ENCODE measurements around the gene POT1.

POT1 gene

DNA sequence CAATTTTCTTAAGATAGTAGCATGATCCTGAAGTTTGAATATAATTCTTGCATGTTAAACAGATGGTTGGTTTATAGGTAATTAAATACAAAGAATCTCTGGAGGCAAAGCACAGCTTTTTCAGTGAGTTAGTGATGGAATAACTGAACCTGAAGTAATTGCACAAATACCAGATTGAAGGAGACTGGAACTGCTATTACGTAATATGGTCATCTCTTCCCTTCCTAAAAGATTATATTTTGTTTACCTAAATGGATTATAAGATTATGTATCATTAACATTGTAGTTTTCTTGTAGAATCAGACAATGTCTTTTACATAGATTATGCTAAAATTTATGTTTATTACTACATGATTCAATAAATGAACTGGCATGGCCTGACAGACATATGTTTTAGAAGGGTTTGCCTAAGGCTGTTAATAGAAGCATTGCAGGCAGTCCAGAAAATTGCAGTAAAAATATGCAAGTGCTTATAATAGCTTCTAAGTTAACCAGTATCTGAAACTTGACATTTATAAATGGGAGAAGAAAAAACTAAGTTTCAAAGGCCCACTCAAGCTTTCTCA, 128.2 kb downstream of the POT1 start:
- no peak for DNase-seq

DNA sequence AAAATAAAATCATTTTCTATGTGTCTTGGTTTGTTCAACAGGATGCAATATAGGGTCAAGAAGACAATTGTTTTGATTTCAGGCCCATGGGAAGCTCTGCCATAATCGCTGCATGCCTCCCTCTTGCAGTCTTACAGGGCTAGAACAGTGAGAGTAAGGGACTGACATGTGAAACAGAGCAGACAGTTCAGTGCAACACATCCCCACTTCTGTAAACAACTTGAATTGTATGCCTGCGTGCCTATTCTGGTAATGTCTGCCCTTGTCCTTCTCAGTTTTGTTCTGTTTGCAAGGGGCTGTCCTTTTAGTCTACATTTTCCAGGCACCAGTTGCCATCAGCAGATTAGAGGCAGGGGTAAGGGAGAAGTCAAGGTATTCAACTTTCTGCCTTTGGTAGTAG, 129.2 kb downstream of the POT1 start:
- DNase-seq = no peak

DNA sequence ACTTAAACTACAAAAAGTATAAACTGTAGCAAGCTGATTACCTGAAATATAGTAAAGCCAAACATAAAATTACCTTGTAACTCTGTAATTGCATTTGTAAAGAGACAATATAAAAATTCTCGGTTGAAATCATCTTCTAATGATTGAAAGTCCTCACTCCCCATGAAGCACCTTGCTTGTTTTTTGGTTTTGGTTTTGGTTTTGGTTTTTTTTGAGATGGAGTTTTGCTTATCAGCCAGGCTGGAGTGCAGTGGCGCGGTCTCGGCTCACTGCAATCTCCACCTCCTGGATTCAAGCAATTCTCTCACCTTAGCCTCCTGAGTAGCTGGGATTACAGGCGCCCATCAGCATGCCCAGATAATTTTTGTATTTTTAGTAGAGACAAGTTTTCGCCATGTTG, 130.2 kb downstream of the POT1 start:
- no peak for DNase-seq

DNA sequence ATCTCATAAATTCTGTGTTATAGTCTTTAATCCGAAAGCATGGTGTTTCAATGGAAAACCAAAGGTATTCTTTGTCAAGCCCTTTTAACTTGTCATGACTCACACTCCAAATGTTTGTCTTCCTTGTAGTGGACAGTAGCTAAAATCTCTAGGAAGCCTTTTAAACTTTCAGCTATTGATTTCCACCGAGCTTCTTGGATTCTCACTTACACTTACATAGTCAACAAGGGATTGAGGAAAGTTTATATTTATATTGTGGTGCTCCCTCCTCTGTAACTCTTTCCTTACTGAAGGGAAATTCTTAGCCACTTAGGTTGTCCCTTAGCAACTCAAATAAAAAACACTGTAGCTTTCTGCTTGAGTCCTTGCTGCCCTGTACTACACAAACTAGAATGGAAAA, 132.9 kb downstream of the POT1 start:
- no peak for DNase-seq

DNA sequence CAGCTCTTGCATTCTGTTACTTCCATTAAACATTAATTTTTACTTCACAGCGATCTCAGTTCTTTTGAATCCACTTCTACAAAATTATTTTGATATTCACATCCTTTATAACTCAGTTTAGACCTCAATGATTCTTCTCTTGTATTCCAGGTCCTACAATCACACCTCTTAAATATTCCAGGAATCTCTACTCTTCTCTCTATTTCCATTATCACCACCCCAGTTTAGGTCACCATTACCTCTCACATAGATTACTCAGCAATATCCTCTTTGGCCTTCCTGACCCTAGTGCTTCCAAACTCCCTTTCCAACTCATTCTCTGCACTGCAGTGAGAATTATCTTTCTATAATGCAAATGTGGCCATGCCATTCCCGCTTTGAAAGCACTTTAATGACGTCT, 136.9 kb downstream of the POT1 start:
- DNase-seq = no peak

DNA sequence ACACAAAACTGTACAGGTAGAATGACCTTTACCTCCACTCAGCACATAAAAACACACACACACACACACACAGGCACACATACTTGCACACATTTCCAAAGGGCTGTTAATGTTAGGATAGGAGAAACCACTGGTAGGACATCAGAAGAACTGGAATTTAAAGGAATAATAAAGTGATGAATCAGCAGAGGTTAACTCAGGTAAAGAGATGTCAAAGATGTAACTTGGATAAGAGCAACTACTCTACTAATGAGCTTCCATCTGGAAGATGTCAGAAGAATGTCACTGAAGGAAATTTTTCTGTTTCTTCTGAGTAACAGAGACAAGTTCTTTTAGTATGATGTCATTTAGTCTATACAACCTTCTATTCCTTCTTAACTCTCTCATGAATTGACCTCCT, 137.6 kb downstream of the POT1 start:
- no peak for DNase-seq

DNA sequence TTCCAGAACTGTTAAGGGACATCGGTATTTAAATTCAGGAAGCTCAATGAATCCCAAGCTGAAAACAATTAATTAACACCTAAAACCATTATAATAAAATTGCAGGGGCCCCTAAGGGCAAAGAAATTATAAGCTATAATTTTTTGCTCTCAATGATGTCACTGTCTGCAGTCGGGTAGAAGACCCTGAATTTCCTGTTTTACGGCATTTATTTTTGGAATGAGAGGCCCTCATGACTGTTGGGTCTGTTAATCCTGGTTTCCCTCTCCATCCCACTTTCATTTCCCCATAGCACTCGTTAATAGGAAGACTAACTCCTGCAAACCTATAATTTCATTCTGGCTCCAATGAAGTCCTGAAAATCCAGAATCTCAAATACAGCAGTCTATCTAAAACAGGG, 138.2 kb downstream of the POT1 start:
- no peak for DNase-seq

DNA sequence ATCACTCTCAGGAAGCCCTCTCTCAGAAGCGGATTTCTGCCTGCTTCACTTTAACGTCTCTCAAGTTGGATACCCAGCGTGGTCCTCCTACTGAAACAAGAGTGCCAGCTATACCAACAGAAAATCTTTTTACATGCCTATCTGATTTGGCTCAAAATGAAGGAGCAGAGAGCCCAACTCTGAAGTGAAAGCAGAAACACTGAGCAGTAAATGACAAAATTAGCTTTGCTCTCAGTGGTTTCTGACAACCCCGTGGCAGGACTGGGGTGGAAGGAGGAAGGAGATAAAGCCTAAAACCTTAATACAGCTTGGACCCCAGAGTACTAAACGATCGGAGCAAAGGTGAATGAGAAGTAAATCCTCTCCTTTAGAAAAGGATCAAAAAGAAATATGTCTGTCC, 139.0 kb downstream of the POT1 start:
- no peak for DNase-seq

DNA sequence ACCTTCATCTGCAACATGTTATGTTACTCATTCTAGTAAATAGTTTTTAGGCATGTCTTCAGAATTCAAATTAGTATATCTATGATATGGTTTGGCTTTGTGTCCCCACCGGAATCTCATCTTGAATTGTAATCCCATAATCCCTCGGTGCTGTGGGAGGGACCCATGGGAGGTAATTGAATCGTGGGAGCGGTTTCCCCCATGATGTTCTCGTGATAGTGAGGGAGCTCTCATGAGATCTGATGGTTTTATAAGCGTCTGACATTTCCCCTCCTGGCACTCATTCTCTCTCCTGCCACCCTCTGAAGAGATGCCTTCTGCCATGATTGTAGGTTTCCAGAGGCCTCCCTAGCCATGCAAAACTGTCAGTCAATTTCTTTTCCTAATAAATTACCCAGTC, 143.6 kb downstream of the POT1 start:
- no peak for DNase-seq

DNA sequence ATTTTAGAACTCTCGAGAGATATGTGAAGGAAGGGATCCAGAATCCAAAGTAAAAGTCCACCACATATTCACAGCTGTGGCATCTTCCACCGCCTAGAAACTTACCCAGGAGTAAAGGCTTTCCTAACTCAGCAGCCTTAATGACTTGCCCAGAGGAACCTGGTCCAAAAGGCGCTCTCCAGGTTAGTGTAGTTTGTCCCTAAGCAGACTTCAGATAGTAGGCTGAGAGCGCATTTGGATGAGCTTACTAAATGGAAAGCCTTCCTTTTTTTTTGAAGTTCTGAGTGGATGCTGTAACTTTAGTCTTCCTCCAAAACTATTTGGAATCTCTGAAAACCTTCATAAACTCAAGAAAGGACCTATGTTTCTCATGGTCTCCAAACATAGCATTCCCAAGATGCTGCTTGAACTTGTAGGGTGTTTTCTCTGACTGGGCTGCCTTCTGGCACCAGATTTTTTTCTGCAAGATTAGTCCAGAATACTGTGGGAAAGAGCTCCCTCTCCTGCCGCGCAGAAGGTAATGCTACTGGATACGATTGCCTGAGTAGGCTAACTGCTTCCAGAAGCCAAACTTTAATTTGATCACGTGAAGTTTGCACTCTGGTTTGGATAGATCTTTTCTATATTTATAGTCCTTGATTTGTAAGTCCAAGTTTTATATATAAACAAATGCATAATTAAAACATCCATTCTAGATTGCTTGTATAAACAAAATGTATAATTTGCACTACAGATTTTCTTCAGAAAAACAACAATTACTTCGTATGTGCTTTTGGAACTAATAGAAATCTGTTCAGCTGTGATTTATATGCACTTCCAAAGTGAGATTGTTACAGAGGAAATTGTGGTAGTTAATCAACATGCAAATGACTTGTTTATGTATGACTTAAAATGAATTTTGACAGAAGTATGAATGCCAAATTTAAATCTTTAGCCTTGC, 144.5 kb downstream of the POT1 start:
- peak in 1 of 2 experiments; percentile 16 for DNase-seq

DNA sequence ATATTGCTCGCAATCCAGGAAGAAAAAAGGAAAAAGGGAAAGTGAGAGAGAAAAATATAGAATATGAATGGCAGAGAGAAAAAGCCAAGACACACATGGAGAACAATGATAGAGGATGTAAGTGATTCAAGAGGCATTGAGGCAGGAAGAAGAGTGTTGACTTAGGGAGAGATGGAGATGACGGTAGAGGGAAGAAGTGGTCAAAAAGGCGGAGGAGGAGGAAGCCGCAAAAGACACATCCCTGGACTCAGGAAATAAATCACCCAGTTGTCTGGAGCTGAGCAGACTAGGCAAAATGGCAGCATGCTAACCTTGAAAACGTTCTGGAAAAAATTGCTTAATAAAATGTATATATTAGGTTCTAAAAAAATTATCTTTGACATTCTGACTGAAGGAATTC, 146.4 kb downstream of the POT1 start:
- no peak for DNase-seq

DNA sequence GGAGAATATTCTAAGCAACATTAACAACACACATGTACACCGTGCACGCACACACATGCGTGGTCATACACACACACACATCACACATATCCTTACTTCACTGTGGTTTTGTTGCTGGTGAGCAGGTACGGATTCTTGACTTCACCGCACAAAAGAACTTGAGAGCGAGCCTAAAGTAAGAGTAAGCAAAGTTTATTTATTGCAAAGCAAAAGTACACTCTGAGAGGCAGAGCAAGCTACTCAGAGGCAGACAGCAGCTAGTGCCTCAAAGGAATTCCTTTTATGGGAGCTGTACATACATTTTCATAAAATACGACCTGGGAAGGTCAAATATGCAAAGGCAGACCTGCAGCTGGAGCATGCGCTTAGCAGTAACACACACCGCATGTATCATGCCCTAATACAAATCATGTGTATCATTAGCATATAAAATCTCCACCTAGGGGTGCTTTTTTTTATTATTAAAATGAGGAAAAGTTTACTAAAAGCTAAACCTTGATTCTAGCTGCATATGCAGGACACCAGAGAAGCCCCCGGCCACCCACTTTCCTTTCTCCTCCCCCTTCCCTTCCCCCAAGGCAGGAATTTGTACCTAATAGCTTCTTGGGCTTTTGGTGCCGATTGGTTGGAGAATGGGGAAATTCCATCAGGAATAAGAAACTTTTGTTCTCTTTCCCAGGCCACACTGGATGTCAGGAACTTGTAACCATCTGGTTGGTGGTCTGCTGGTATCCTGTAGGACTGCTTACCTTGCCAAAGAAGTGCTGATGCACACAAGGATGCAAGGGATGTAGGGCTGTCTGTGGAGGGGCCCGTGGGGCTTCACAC, 147.5 kb downstream of the POT1 start:
- no peak for DNase-seq

DNA sequence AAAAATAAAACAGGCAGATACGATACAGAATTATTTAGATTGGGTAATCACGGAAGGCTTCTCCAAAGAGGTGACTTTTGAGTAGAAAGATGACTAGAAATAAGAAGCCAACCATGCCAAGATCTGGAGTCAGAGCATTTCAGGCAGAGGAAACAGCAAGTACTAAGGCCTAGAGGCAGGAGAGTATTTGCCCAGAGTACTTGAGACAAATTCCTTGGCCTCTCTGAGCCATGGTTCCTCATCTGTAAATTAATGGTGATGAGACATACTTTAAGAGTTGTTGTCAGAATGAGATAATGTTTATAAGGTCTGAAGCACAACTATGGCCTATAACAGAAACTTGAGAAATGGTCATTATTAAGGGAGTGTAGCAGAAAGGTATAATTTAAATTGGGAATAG, 148.2 kb downstream of the POT1 start:
- no peak for DNase-seq

DNA sequence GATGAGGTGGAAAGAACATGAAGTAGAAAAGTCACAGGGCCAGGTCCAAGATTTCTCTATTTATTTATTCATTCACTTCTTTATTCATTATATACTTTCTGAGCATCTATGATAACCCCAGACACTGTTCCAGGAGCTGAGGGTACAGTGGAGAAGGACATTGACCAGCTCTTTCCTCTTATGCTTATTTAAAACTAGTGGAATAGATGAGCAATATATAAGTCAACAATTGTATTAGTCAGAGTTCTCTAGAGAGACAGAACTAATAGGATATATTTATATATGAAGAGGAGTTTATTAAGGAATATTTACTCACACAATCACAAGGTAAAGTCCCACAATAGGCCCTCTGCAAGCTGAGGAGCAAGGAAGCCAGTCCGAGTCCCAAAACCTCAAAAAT, 149.0 kb downstream of the POT1 start:
- DNase-seq = no peak

DNA sequence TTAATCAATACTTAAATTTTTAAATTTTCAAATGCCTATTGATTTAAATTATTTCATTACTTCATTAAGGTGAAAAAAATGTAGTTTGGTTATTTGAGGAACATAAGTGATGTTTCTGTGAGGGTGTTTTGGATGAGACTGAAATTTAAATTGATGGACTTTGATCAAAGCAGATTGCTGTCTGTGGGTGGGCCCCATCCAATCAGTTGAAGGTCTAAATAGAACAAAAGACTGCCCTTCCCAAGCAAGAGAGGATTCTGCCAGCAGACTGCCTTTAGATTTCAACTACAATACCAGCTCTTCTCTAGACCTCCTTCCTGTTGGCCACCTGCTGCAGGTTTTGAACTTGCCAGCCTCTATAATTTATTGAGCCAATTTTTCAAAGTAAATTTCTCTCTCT, 149.6 kb downstream of the POT1 start:
- DNase-seq = no peak

DNA sequence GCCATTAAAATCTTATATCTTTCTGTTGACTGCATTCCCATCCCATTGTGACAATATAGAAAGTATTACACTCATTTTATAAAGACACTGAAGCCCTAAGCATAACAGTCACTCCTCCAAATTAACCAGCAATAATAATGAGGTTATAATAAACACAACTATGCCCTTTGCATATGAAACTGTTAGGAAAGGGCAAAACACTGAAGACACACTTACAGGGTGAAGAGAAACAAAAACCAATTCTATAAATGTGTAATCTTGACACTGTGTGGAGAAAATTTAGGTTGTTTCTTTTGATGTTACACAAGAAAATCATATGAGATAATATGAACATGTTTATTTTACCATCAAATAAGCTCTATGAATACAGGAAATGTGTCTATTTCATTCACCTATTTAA, 150.0 kb downstream of the POT1 start:
- DNase-seq = no peak

DNA sequence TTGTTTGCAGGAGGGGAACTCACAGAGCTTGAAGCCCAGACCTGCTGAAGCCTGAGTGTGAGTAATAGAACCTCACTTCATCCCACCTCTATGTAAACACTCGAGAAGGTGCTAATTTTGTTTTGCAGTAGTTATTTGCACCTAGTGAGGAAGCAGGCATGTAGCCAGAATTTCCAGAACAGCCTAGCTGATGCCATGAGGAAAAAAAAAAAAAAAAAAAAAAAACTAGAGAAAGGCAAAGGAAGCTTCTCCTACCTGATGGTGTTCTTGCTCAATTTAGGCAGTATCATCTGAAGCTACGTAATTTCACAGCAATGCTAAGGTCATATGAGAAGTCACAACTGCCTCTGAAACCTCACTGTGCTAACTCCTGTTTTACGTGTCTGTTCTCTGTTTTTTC, 150.4 kb downstream of the POT1 start:
- DNase-seq = no peak

DNA sequence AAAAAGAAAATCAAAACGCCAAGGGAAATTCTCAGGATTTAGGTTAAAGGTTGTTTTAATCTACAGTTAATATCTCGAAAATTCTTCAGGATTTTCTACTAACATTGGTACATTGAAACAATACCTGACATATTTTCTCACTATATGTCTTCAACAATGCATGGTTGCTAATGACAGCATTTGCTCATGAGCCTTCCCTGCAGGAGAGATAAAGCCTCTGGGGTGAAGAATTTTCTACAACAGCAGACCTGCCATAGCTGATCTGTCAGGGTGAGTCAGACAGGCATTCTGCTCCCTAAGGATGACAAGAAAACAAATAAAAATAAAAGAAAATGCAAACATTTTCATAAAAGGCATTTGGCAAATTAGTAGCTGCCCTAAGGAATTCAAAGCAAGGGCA, 152.4 kb downstream of the POT1 start:
- no peak for DNase-seq

DNA sequence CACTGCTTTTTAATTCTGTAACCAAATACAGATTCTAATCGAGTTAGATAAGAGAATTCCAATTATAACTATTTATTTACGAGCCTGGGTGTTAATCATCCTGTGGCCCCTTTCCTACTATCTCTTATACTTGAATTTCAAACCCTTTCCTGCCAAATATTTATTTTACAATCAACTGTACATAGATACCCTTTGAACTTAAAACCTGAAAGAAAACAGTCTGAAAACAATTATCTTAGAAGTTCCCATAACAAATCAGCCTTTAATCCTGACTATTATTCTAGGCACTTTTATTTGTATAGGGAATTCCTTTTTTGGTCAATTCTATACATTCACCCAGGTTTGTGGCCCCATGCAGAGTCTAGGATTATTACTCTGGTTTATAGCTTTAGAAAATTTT, 153.5 kb downstream of the POT1 start:
- no peak for DNase-seq

DNA sequence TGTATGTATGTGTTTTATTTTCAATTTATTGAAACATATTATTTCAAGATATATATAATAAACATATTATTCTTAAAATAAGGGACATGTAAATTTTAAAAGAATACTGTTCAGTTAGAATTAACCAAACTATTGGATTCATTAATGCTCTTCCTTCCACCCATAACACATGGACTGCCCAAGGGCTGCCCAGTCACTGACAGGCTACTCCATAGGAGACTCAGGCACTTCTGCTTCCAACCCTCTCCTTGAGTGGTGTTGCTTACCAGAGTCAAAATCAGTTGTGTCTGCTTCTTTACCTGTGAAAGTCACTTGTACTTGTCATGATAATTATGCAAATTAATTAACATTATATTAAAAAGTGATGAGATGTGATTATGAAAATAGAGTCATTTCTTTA, 154.2 kb downstream of the POT1 start:
- DNase-seq = no peak

DNA sequence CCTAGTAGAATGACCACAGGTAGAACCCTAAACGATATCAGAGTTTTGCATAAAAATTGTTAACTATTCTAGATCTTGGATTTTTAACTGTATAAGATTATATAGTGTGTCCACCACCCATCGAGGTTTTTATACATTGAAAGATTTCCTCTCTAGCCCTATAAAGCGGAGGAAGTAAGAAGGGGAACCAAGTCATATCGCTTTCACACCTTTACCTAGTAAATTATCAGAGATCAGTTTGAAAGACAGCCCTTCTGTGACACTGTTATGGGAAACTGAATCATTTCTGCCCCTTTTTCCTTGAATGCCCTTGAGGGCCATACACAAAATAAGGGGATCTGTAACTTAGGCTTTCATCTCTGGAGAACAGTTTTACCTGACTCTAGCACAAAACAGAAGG, 155.7 kb downstream of the POT1 start:
- DNase-seq = no peak

DNA sequence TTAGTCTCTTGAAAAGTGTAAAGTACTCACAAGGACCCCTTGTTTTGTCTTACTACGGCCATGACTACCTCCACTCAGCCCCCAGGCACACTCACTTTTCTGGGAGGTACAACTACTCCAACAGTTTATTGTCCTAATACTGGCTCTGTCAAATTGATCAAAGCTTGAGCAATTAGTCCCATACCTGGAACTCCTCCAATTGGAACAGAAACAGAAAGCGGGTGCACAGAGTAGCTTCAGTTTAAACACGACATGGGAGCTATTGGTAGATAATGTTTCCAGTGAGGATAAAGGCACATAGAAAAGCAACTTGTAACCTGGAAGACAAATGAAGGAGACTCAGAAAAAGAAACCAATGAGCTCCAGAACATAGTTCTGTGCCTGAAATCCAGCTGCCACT, 156.3 kb downstream of the POT1 start:
- DNase-seq = no peak
